Measurements from ENCODE around the gene CST3. TPM values are rescaled to one million over a fixed set of nuclear protein-coding genes. Genes with fewer than 3 reads are reported as not detected.

Gene CST3
- total RNA-seq, 2 donors from 2014 or later: 884 to 914 TPM

GRCh38 chr20:23652926-23653325 is 15.2 kb upstream of the CST3 start:
- Histone ChIP-seq H3K4me3 (no peak overlapping the region), H3K36me3 (no peaks in the 10 kb centered on the region), H3K9me3 (no peaks in the 10 kb centered on the region), H3K27me3 (no peaks in the 10 kb centered on the region), H3K27ac (no peak overlapping the region), H3K4me1 (peaks cover 0 to 33% of the 10 kb centered on the region in 2 donors)
- DNase-seq (ENCODE audit: low spot score): no peak
- no peak for TF ChIP-seq CTCF (IDR thresholded peaks at IDR 0.05)

GRCh38 chr20:23652371-23652770 is 14.6 kb upstream of the CST3 start:
- no peak for DNase-seq (ENCODE audit: low spot score)
- no peak for TF ChIP-seq CTCF (IDR thresholded peaks at IDR 0.05)

GRCh38 chr20:23651117-23651516 is 13.4 kb upstream of the CST3 start:
- no peak for TF ChIP-seq CTCF (IDR thresholded peaks at IDR 0.05)
- DNase-seq (ENCODE audit: low spot score): no peak
- Histone ChIP-seq H3K4me1 (peaks cover 0 to 27% of the 10 kb centered on the region in 2 donors), H3K4me3 (no peak overlapping the region), H3K36me3 (no peaks in the 10 kb centered on the region), H3K27me3 (no peaks in the 10 kb centered on the region), H3K27ac (no peak overlapping the region), H3K9me3 (no peaks in the 10 kb centered on the region)

More at GRCh38 chr20:23652371-23652770, 14.6 kb upstream of the CST3 start:
- Histone ChIP-seq H3K27ac (no peak overlapping the region), H3K4me1 (peaks cover 0 to 33% of the 10 kb centered on the region in 2 donors), H3K4me3 (no peak overlapping the region), H3K27me3 (no peaks in the 10 kb centered on the region), H3K9me3 (no peaks in the 10 kb centered on the region), H3K36me3 (no peaks in the 10 kb centered on the region)

- Histone ChIP-seq H3K36me3 (no peaks in the 10 kb centered on the region), H3K27me3 (no peaks in the 10 kb centered on the region), H3K4me3 (no peak overlapping the region), H3K9me3 (no peaks in the 10 kb centered on the region), H3K4me1 (peaks cover 0 to 15% of the 10 kb centered on the region in 2 donors), H3K27ac (no peak overlapping the region)
- no peak for DNase-seq (ENCODE audit: low spot score)
- TF ChIP-seq CTCF (IDR thresholded peaks at IDR 0.05): no peak
Measured at GRCh38 chr20:23649830-23650417, 12.2 kb upstream of the CST3 start.

GRCh38 chr20:23649242-23649641 is 11.5 kb upstream of the CST3 start:
- DNase-seq (ENCODE audit: low spot score): no peak
- Histone ChIP-seq H3K9me3 (no peaks in the 10 kb centered on the region), H3K27me3 (no peaks in the 10 kb centered on the region), H3K27ac (no peak overlapping the region), H3K36me3 (no peaks in the 10 kb centered on the region), H3K4me3 (no peak overlapping the region), H3K4me1 (peaks cover 0 to 8% of the 10 kb centered on the region in 2 donors)
- no peak for TF ChIP-seq CTCF (IDR thresholded peaks at IDR 0.05)

GRCh38 chr20:23647346-23647745 is 9.6 kb upstream of the CST3 start:
- no peak for TF ChIP-seq CTCF (IDR thresholded peaks at IDR 0.05)
- no peaks in the 10 kb centered on the region for H3K9me3 ChIP-seq
- H3K4me3 ChIP-seq: no peak overlapping the region
- no peaks in the 10 kb centered on the region for H3K27me3 ChIP-seq
- no peaks in the 10 kb centered on the region for H3K36me3 ChIP-seq
- no peak for DNase-seq (ENCODE audit: low spot score)
- peaks cover 0 to 4% of the 10 kb centered on the region in 2 donors for H3K4me1 ChIP-seq
- H3K27ac ChIP-seq: no peak overlapping the region

Data from right atrium auricular region (tissue), 2 donors.